Measurements from ENCODE around the gene AP1G2.

DNA sequence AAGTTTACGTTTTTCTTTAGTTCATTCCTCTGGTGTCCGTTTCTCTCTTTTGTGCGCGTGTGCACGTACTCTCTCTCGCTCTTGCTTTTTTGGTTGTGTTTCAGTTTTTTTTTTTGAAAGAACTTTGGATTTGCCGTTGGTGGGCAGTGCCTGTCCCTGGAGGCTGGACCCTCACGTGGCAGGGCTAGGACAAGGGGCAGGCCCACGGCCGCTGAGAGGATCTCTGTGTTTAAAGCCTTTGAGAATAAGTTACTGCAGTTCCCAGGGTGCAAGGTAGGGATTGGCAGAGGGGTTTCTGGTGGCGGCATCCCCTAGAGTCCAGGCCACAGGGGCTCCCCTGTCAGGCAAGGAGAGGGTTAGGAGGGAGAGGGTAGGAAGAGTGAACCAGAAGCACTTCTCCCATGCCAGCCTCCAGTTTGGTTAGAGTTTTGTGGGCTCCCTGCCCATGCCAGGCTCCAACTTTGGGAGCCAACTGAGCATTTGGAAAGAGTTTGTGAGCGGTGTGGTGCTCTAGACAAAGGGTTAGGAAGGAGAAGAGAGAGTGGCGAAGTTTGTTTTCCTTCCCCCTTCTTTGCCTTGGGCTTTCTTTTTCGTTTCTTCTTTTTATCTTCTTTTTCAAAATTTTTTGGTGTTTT is 46.6 kb downstream of the AP1G2 start:
- TF ChIP-seq POLR2AphosphoS5 (IDR thresholded peaks at IDR 0.05) (no peak), POLR2A (IDR thresholded peaks at IDR 0.05) (no peak)
- TF ChIP-seq, protein P1, sequence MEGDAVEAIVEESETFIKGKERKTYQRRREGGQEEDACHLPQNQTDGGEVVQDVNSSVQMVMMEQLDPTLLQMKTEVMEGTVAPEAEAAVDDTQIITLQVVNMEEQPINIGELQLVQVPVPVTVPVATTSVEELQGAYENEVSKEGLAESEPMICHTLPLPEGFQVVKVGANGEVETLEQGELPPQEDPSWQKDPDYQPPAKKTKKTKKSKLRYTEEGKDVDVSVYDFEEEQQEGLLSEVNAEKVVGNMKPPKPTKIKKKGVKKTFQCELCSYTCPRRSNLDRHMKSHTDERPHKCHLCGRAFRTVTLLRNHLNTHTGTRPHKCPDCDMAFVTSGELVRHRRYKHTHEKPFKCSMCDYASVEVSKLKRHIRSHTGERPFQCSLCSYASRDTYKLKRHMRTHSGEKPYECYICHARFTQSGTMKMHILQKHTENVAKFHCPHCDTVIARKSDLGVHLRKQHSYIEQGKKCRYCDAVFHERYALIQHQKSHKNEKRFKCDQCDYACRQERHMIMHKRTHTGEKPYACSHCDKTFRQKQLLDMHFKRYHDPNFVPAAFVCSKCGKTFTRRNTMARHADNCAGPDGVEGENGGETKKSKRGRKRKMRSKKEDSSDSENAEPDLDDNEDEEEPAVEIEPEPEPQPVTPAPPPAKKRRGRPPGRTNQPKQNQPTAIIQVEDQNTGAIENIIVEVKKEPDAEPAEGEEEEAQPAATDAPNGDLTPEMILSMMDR (IDR thresholded peaks at IDR 0.05), result no peak
